ENCODE data around the gene YIF1B. TPM values are rescaled to one million over a fixed set of nuclear protein-coding genes. Genes with fewer than 3 reads are reported as not detected.

YIF1B gene
- total and polyA plus RNA-seq, 2 donors from 2014 or later: 30.3 to 62.7 TPM

GRCh38 chr19:38316477-38317067, 825 bp upstream of the YIF1B start:
- no peak for DNase-seq
- Histone ChIP-seq H3K4me3 (ENCODE audit: low read length in 3 of 3) (peak overlapping the region; percentile 44 to 63 (median 49)), H3K9me3 (ENCODE audit: control insufficient read depth in 2 of 3, insufficient read depth in 1 of 3, low read length in 3 of 3) (no peaks in the 10 kb centered on the region), H3K9ac (ENCODE audit: low read length in 3 of 3) (peak overlapping the region in 2 of 3 donors; percentile 21 to 78), H3K36me3 (ENCODE audit: control insufficient read depth in 2 of 3, insufficient read depth in 3 of 3, low read length in 3 of 3) (no peaks in the 10 kb centered on the region), H3K27ac (ENCODE audit: low read depth in 2 of 2, low read length in 2 of 2) (peak overlapping the region; percentile 69 to 82), H3K27me3 (ENCODE audit: control insufficient read depth, insufficient read depth, low read length) (peaks cover 2% of the 10 kb centered on the region), H3K4me1 (ENCODE audit: control insufficient read depth in 2 of 3, insufficient read depth in 2 of 3, low read depth in 1 of 3, low read length in 3 of 3) (peaks cover 0 to 16% (median 5%) of the 10 kb centered on the region in 3 donors)
- intact Hi-C loops (cut with DNase I): no loop called here
- TF ChIP-seq, protein P1, sequence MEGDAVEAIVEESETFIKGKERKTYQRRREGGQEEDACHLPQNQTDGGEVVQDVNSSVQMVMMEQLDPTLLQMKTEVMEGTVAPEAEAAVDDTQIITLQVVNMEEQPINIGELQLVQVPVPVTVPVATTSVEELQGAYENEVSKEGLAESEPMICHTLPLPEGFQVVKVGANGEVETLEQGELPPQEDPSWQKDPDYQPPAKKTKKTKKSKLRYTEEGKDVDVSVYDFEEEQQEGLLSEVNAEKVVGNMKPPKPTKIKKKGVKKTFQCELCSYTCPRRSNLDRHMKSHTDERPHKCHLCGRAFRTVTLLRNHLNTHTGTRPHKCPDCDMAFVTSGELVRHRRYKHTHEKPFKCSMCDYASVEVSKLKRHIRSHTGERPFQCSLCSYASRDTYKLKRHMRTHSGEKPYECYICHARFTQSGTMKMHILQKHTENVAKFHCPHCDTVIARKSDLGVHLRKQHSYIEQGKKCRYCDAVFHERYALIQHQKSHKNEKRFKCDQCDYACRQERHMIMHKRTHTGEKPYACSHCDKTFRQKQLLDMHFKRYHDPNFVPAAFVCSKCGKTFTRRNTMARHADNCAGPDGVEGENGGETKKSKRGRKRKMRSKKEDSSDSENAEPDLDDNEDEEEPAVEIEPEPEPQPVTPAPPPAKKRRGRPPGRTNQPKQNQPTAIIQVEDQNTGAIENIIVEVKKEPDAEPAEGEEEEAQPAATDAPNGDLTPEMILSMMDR (IDR thresholded peaks at IDR 0.05; ENCODE audit: borderline replicate concordance, extremely low read depth, insufficient read depth): no peak
- no peak for FAIRE-seq

DNA sequence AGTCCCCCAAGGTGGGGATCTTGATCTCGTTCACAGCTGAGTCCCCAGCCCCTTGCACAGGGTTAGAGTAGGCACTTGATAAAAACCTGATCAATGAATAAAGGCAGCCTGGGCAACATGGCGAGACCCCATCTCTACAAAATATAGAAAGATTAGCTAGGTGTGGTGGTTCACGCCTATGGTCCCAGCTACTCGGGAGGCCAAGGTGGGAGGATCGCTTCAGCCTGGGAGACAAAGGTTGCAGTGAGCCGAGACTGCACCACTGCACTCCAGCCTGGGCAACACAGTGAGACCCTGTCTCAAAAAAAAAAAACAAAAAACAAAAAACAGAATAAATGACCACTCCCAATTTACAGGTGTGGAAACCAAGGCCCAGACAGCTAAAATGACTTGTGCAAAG, 4.8 kb downstream of the YIF1B start:
- H3K4me1 ChIP-seq (ENCODE audit: control insufficient read depth in 2 of 3, insufficient read depth in 2 of 3, low read depth in 1 of 3, low read length in 3 of 3): peaks cover 0 to 5% (median 0%) of the 10 kb centered on the region in 3 donors
- TF ChIP-seq, protein P1 (IDR thresholded peaks at IDR 0.05; ENCODE audit: borderline replicate concordance, extremely low read depth, insufficient read depth): no peak
- no peak overlapping the region for H3K27ac ChIP-seq (ENCODE audit: low read depth in 2 of 2, low read length in 2 of 2)
- H3K4me3 ChIP-seq (ENCODE audit: low read length in 3 of 3): no peak overlapping the region
- intact Hi-C loops (cut with DNase I): no loop called here
- no peaks in the 10 kb centered on the region for H3K9me3 ChIP-seq (ENCODE audit: control insufficient read depth in 2 of 3, insufficient read depth in 1 of 3, low read length in 3 of 3)
- H3K36me3 ChIP-seq (ENCODE audit: control insufficient read depth in 2 of 3, insufficient read depth in 3 of 3, low read length in 3 of 3): peaks cover 0 to 8% (median 5%) of the 10 kb centered on the region in 3 donors
- DNase-seq: no peak
- no peak for FAIRE-seq
- H3K27me3 ChIP-seq (ENCODE audit: control insufficient read depth, insufficient read depth, low read length): no peaks in the 10 kb centered on the region
- H3K9ac ChIP-seq (ENCODE audit: low read length in 3 of 3): no peak overlapping the region

- H3K27ac ChIP-seq (ENCODE audit: low read depth in 2 of 2, low read length in 2 of 2): no peak overlapping the region
- no peak overlapping the region for H3K4me3 ChIP-seq (ENCODE audit: low read length in 3 of 3)
- H3K9ac ChIP-seq (ENCODE audit: low read length in 3 of 3): no peak overlapping the region
- DNase-seq (no peak), FAIRE-seq (no peak)
- H3K4me1 ChIP-seq (ENCODE audit: control insufficient read depth in 2 of 3, insufficient read depth in 2 of 3, low read depth in 1 of 3, low read length in 3 of 3): peaks cover 0 to 2% (median 0%) of the 10 kb centered on the region in 3 donors
- H3K27me3 ChIP-seq (ENCODE audit: control insufficient read depth, insufficient read depth, low read length): no peaks in the 10 kb centered on the region
- intact Hi-C loops (cut with DNase I): no loop called here
- no peaks in the 10 kb centered on the region for H3K9me3 ChIP-seq (ENCODE audit: control insufficient read depth in 2 of 3, insufficient read depth in 1 of 3, low read length in 3 of 3)
- TF ChIP-seq, protein P1 (IDR thresholded peaks at IDR 0.05; ENCODE audit: borderline replicate concordance, extremely low read depth, insufficient read depth): no peak
- H3K36me3 ChIP-seq (ENCODE audit: control insufficient read depth in 2 of 3, insufficient read depth in 3 of 3, low read length in 3 of 3): peaks cover 0 to 8% (median 5%) of the 10 kb centered on the region in 3 donors
Measured at GRCh38 chr19:38310279-38310670, 5.5 kb downstream of the YIF1B start.

Data from kidney (tissue), 14 donors.